IMR-90 (cell line): ENCODE results near the gene SLC48A1. TPM values are rescaled to one million over a fixed set of nuclear protein-coding genes. Genes with fewer than 3 reads are reported as not detected.
A peak's percentile ranks its signal among the peaks of the same experiment; 100 is the strongest.

Source experiments
- ATAC-seq: fragments of 200-7000 bp; cut with Tn5 transposase; 2 replicates; pipeline ENCODE4 v1.9.1; 2020; ENCODE audit warnings: low read depth, mild to moderate bottlenecking, moderate library complexity
- BruUV-seq: library from RNA; stranded (reverse); fragments of 400-500 nt; replicated peaks from 2 replicates; lab custom pipeline; 2021; lab: Mats Ljungman, UMichigan
- CTCF ChIA-PET: fragments of 300-600 bp; formaldehyde crosslinking; extraction: SDS; loops from one replicate; lab custom pipeline; 2021; ENCODE audit warnings: antibody characterized with exemption; lab: Yijun Ruan, JAX
- POLR2A ChIA-PET: fragments of 300-600 bp; sonication (Branson Sonifier 250); formaldehyde crosslinking; loops from one replicate; lab custom pipeline; 2022; ENCODE audit warnings: antibody characterized with exemption; ENCODE audit not compliant: unreplicated experiment; lab: Charles Lee
- DNase-seq: peaks from one replicate; pipeline ENCODE4 v3.0.0; 2013
- H2AFZ ChIP-seq: replicated peaks from 2 replicates; pipeline ENCODE3; 2013; ENCODE audit warnings: low read length, mild to moderate bottlenecking; ENCODE audit not compliant: poor library complexity
- H2AK5ac ChIP-seq: 2 replicates; pipeline ENCODE4 v1.6.1; 2013; ENCODE audit warnings: low read depth, low read length, inconsistent platforms
- H2AK9ac ChIP-seq: replicated peaks from 2 replicates; pipeline ENCODE3; 2013; ENCODE audit warnings: mild to moderate bottlenecking, low read depth, low read length, moderate library complexity; ENCODE audit not compliant: poor library complexity
- H2BK120ac ChIP-seq: 2 replicates; pipeline ENCODE4 v1.6.1; 2013; ENCODE audit warnings: low read depth, low read length, inconsistent platforms
- H2BK15ac ChIP-seq: 3 replicates; pipeline ENCODE4 v1.6.1; 2013; ENCODE audit warnings: low read depth, low read length, inconsistent platforms
- H2BK20ac ChIP-seq: 2 replicates; pipeline ENCODE4 v1.6.1; 2013; ENCODE audit warnings: low read depth, mild to moderate bottlenecking, inconsistent platforms, low read length, moderate library complexity
- H2BK5ac ChIP-seq: 2 replicates; pipeline ENCODE4 v1.6.1; 2013; ENCODE audit warnings: mild to moderate bottlenecking, low read depth, low read length, inconsistent platforms; ENCODE audit not compliant: poor library complexity, severe bottlenecking
- H3K14ac ChIP-seq: replicated peaks from 2 replicates; pipeline ENCODE4 v1.6.1; 2013; ENCODE audit warnings: low read depth, low read length, inconsistent platforms
- H3K18ac ChIP-seq: 2 replicates; pipeline ENCODE4 v1.6.1; 2013; ENCODE audit warnings: low read depth, low read length, control low read depth
- H3K23ac ChIP-seq: 2 replicates; pipeline ENCODE4 v1.6.1; 2013; ENCODE audit warnings: low read depth, low read length, inconsistent platforms
- H3K27ac ChIP-seq: 2 replicates; pipeline ENCODE4 v1.5.1; 2013; ENCODE audit warnings: mild to moderate bottlenecking, control low read depth, low read length; ENCODE audit not compliant: insufficient read depth
- H3K27me3 ChIP-seq: 2 replicates; pipeline ENCODE4 v1.6.1; 2013; ENCODE audit warnings: low read length; ENCODE audit not compliant: control insufficient read depth, insufficient read depth
- H3K36me3 ChIP-seq: 2 replicates; pipeline ENCODE4 v1.6.1; 2013; ENCODE audit warnings: low read length, mixed read lengths; ENCODE audit not compliant: control insufficient read depth, insufficient read depth
- H3K4ac ChIP-seq: 2 replicates; pipeline ENCODE4 v1.6.1; 2013; ENCODE audit warnings: low read depth, low read length, inconsistent platforms
- H3K4me1 ChIP-seq: 2 replicates; pipeline ENCODE4 v1.6.1; 2013; ENCODE audit warnings: low read length, mixed read lengths; ENCODE audit not compliant: control insufficient read depth, insufficient read depth
- H3K4me2 ChIP-seq: 2 replicates; pipeline ENCODE4 v1.6.1; 2013; ENCODE audit warnings: low read depth, mild to moderate bottlenecking, control low read depth, low read length, moderate library complexity
- H3K4me3 ChIP-seq: 2 replicates; pipeline ENCODE4 v1.5.1; 2013; ENCODE audit warnings: low read depth, mild to moderate bottlenecking, control low read depth, low read length, moderate library complexity; ENCODE audit not compliant: insufficient read depth
- H3K56ac ChIP-seq: 2 replicates; pipeline ENCODE4 v1.6.1; 2013; ENCODE audit warnings: low read length, inconsistent platforms; ENCODE audit not compliant: insufficient read depth; ENCODE audit errors: extremely low read depth
- H3K79me1 ChIP-seq, 2 experiments: 2 replicates each; pipeline ENCODE4 v1.6.1; 2013; ENCODE audit warnings: low read length in 2 of 2, inconsistent platforms in 1 of 2, low read depth in 1 of 2
- H3K9ac ChIP-seq: 2 replicates; pipeline ENCODE4 v1.6.1; 2013; ENCODE audit warnings: low read depth, low read length, control low read depth
- H3K9me1 ChIP-seq: 2 replicates; pipeline ENCODE4 v1.6.1; 2013; ENCODE audit warnings: low read length, inconsistent platforms; ENCODE audit not compliant: insufficient read depth
- H3K9me3 ChIP-seq: 2 replicates; pipeline ENCODE4 v1.6.1; 2013; ENCODE audit warnings: low read length; ENCODE audit not compliant: control insufficient read depth, insufficient read depth
- H4K20me1 ChIP-seq: 2 replicates; pipeline ENCODE4 v1.6.1; 2013; ENCODE audit warnings: low read length, inconsistent platforms; ENCODE audit not compliant: insufficient read depth
- H4K5ac ChIP-seq: 2 replicates; pipeline ENCODE4 v1.6.1; 2013; ENCODE audit warnings: mild to moderate bottlenecking, low read depth, low read length, control low read depth
- H4K8ac ChIP-seq, 2 experiments: 2 replicates each; pipeline ENCODE4 v1.6.1; 2013; ENCODE audit warnings: low read depth in 2 of 2, low read length in 2 of 2, control low read depth in 1 of 2, inconsistent platforms in 1 of 2
- H4K91ac ChIP-seq: 2 replicates; pipeline ENCODE4 v1.6.1; 2013; ENCODE audit warnings: low read depth, low read length, inconsistent platforms; ENCODE audit not compliant: insufficient read depth
- CEBPB ChIP-seq: IDR thresholded peaks from 2 replicates; pipeline ENCODE4 v1.6.1; 2012; ENCODE audit warnings: low read depth, low read length, improper control_type of control experiment
- FOS ChIP-seq: fragments of 150-350 bp; IDR thresholded peaks from 2 replicates; pipeline ENCODE4 v1.6.1; 2016; ENCODE audit warnings: low read depth, low read length
- MAZ ChIP-seq: IDR thresholded peaks from 2 replicates; pipeline ENCODE4 v1.6.1; 2012; ENCODE audit warnings: low read depth, mild to moderate bottlenecking, low read length, improper control_type of control experiment, moderate library complexity, borderline replicate concordance
- MXI1 ChIP-seq: IDR thresholded peaks from 2 replicates; pipeline ENCODE4 v1.6.1; 2012; ENCODE audit warnings: low read depth, mild to moderate bottlenecking, low read length, moderate library complexity, borderline replicate concordance
- USF2 ChIP-seq: fragments of 150-350 bp; IDR thresholded peaks from 2 replicates; pipeline ENCODE4 v1.6.1; 2017; ENCODE audit warnings: mild to moderate bottlenecking, antibody characterized with exemption, low read length, low read depth
- WGBS, 2 experiments: methylation state at CpG; one replicate each; pipeline versions ENCODE4 v1.1.5 to v1.1.7; 2013; ENCODE audit warnings: missing lambda C conversion rate in 2 of 2; ENCODE audit not compliant: insufficient read length in 1 of 2; ENCODE audit errors: extremely low coverage in 2 of 2; 5-methylcytosine and 5-hydroxymethylcytosine counted together
- dilution Hi-C: fragments of 300-500 bp; cut with HindIII; formaldehyde crosslinking; loops from one replicate; pipeline ENCODE4 v1.14.3; 2018; ENCODE audit warnings: low sequenced_read_pairs; ENCODE audit not compliant: unreplicated experiment
- in situ Hi-C: fragments of 300-500 bp; cut with MboI; formaldehyde crosslinking; loops from 3 replicates; pipeline ENCODE4 v1.14.3; 2019; ENCODE audit warnings: low sequenced_read_pairs, inconsistent platforms, mixed read lengths
- intact Hi-C: fragments of 100-400 bp; cut with micrococcal nuclease; formaldehyde crosslinking; loops from 2 replicates; pipeline ENCODE4 v1.10.0; 2022
- polyA plus RNA-seq, 3 experiments: library from polyadenylated mRNA; depleted of rRNA; stranded (reverse); fragments of >200 nt; gene quantifications; 2 replicates each; pipeline ENCODE4 v1.2.3, GENCODE V29; 2012; ENCODE audit warnings: low replicate concordance in 1 of 3
- total RNA-seq: library from RNA; depleted of rRNA; stranded (reverse); fragments of >200 nt; gene quantifications from 2 replicates; pipeline ENCODE4 v1.2.3, GENCODE V29; 2012

The SLC48A1 gene
- total and polyA plus RNA-seq, 2 of the 4 experiments (the other 2 are of a cell fraction), result 4.8 to 5.9 TPM

- in situ Hi-C loops, result loop anchor here (10.0 kb wide), 1 partner anchor 419 kb away; no protein-coding TSS in a partner anchor
- no peaks in the 10 kb centered on the region for H3K36me3 ChIP-seq
- H4K20me1 ChIP-seq, result no peaks in the 10 kb centered on the region
- no peak overlapping the region for H3K9ac ChIP-seq
- intact Hi-C loops, result no loop called here
- H2AFZ ChIP-seq, result peak overlapping the region; percentile 83
- H3K79me1 ChIP-seq, result no peaks in the 10 kb centered on the region
- no peak overlapping the region for H3K56ac ChIP-seq
- no peak overlapping the region for H3K4me3 ChIP-seq
- no CpG with 5 or more reads among the region's 5 CpGs for WGBS, 2 experiments
- H4K8ac ChIP-seq, result peak overlapping the region; percentile 3 to 87; a peak in 3 of 4 replicates
- peak overlapping the region; percentile 24; the same call in 1 of the 2 replicates for H3K27ac ChIP-seq
- peak overlapping the region; percentile 68 for H3K18ac ChIP-seq
- ATAC-seq, result peak; percentile 89
- DNase-seq, result peak; percentile 89
- no peaks in the 10 kb centered on the region for H3K27me3 ChIP-seq
- peak overlapping the region; percentile 47 for H4K5ac ChIP-seq
- no peaks in the 10 kb centered on the region for H3K9me3 ChIP-seq
- ChIA-PET POLR2A (no interaction called here), CTCF (interaction anchor here (1.0 to 1.9 kb wide), 3 partner anchors 10 to 41 kb away, joined by 3 to 8 read pairs (median 7); no protein-coding TSS in a partner anchor)
- H2BK20ac ChIP-seq, result peak overlapping the region; percentile 69
- dilution Hi-C loops, result no loop called here
- peaks cover 25% of the 10 kb centered on the region for H3K9me1 ChIP-seq
- H3K4ac ChIP-seq, result peak overlapping the region; percentile 75
- H3K4me1 ChIP-seq, result peaks cover 23% of the 10 kb centered on the region
- peak overlapping the region; percentile 34 for H2BK5ac ChIP-seq
- peak overlapping the region; percentile 87 for H2AK5ac ChIP-seq
- peak overlapping the region; percentile 59 for H4K91ac ChIP-seq
- peak overlapping the region; percentile 79 for H2AK9ac ChIP-seq
- H3K4me2 ChIP-seq, result no peak overlapping the region
- peak overlapping the region; percentile 80 for H2BK15ac ChIP-seq
- H2BK120ac ChIP-seq, result peak overlapping the region; percentile 84
- peak; percentile 42 for TF ChIP-seq FOS
- TF ChIP-seq MXI1, result peak; percentile 89; the same call in 1 of the 2 replicates
- TF ChIP-seq USF2, result no peak
- peak; percentile 74; the same call in 1 of the 2 replicates for TF ChIP-seq MAZ
- peak; percentile 58 for TF ChIP-seq CEBPB
- BruUV-seq, result no TSS peak
- H3K23ac ChIP-seq, result peak overlapping the region; percentile 49
- peak overlapping the region; percentile 86 for H3K14ac ChIP-seq
Measured at GRCh38 chr12:47725893-47726292, 47.1 kb upstream of the SLC48A1 start.
